Renal cortex interstitium (tissue), 11 donors: ENCODE measurements around the gene KATNAL2. TPM values are rescaled to one million over a fixed set of nuclear protein-coding genes. Genes with fewer than 3 reads are reported as not detected.
"Not testable (repeated sequence)": the region's sequence is repeated elsewhere in the genome, so short reads cannot be mapped to it uniquely, and the experiment has no call there.

Source experiments
- DNase-seq, 11 donors: peaks; one replicate each; pipeline ENCODE4 v3.0.0-alpha.2; 2013; ENCODE audit warnings: low read depth in 9 of 11, low spot score in 4 of 11; ENCODE audit errors: extremely low read depth in 1 of 11
- polyA plus RNA-seq, 3 donors: library from polyadenylated mRNA; unstranded; fragments of 120-200 nt; gene quantifications; one replicate each; pipeline ENCODE4 v1.2.1, GENCODE V29; 2013; ENCODE audit not compliant: insufficient read length in 3 of 3

Gene KATNAL2
- polyA plus RNA-seq, 3 donors = 9.4 to 10.7 (median 10.5) TPM

GRCh38 chr18:47023769-47024465 is 106.5 kb downstream of the KATNAL2 start:
- not testable (repeated sequence) for DNase-seq

DNA sequence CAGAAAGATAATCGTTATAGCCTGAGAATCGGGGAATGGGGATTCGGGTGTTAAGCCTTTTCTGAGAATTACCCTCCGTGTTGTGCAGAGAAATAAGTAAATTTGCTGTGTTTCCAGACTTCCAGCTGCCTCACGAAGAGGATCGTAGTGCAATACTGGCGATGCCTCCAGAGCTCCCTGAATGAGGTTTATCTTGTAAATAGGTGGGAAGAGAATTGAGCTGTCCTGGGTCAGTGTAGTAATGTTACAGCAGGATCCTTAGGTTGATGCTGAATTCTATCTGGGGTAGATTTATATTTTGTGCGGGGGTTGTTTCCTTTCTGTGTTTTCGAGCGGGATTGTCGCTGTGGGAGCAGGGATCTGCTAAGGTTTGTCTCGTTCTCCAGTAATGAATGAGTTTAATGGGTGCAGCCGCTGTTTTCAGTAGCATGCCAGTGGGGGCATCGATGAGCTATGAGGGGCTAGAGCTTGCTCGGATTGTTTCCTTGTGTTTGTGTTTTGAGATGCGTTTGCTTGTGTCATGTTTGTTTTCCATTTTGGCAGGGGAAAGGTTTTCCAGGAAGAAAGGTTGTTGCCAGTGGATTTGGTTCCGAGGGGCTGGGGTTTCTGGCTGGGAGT is 108.3 kb downstream of the KATNAL2 start:
- not testable (repeated sequence) for DNase-seq

DNA sequence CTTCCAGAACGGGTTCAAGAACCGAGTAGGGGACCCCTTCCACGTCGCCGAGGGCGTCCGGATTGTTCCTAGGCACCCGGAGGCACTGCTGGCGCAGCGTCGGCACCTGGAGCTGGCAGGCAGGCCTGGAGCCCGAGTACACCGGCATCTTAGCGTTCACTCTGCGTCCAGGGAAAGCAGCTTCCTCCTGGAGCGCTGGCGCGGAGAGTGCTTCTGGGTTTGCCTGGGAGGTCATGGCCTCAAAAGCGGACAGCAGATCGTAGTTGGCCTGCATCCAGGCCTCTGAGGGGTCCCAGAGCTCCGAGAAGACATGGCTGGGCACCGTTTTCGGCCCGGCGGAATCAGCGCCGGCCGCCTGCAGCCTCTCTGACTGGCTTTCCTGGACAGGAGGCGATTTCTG is 111.3 kb downstream of the KATNAL2 start:
- not testable (repeated sequence) for DNase-seq

DNA sequence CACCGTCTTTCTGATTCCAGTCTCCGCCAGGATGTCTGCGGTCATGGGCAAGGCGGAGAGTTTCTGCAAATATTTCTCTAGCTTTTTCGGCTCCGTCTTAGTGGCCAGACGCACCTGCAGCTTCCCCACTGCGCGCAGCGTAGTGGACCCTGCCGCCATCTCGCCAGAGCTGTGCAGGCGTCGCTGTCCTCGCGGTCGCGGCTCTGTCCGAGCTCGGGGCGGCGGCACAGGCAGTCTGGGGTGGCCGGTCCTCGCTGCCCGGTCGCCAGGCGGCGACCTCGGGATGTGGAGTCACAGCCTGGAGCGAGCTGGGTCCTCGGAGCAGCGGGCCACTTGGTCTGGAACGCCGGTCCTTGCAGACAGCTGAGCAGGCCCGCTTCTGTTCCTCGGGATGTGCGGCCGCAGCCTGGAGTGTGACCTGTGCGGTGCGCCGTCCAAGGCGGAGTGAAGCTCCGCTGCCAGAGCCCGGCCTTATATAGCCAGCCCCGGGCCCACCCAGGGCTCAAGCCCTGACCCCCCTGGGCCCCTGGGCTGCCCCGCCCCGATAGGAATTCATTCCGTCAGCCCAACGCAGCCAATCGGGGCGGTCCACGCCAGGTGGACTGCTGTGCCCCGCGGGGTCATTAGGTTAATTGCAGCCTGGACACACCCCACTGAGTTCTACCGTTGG is 112.4 kb downstream of the KATNAL2 start:
- DNase-seq = not testable (repeated sequence)

DNA sequence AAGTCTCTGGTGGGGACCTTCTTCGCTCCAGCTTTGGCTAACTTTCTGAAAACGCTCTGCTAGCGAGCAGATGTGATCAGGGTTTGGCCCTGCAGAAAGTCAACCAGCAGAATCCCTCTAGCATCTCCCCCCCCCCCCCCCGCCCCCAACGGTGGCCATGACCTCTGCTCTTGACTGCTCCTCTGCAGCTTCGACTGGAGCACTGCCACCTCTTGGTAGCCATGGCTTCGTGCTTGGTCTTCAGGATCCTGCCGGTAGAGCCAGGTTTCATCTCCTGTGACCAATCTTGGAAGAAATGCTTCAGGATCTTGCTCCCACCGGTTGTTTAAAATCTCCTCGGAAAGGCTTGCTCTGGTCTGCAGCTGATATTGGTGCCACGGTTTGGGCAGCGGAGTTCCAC is 113.5 kb downstream of the KATNAL2 start:
- DNase-seq = not testable (repeated sequence)

GRCh38 chr18:47032945-47033344 is 115.5 kb downstream of the KATNAL2 start:
- DNase-seq = no peak

- not testable (repeated sequence) for DNase-seq
These were observed 117.2 kb downstream of the KATNAL2 start for GRCh38 chr18:47034591-47034990.

DNA sequence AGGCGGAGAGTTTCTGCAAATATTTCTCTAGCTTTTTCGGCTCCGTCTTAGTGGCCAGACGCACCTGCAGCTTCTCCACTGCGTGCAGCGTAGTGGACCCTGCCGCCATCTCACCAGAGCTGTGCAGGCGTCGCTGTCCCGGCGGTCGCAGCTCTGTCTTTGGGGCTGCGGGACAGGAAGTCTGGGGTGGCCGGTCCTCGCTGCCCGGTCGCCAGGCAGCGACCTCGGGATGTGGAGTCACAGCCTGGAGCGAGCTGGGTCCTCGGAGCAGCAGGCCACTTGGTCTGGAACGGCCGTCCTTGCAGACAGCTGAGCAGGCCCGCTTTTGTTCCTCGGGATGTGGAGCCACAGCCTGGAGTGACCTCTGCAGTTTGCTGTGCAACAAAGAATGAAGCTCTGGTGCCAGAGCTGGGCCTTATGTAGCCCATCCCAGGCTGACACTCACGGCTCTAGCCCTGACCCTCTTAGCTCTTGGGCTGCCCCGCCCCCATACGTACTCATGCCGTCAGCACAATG is 117.8 kb downstream of the KATNAL2 start, which contains the start of gene ELOA2:
TSS of gene ELOA2 (minus strand) at position 466 of the 516 bp plus-strand sequence. CDS start at position 109, 357 bp downstream.
- no peak for DNase-seq

- peak in 1 of 11 donors; percentile 11 for DNase-seq
These were observed 119.0 kb downstream of the KATNAL2 start for GRCh38 chr18:47036298-47036874.

GRCh38 chr18:47036927-47037578 is 119.7 kb downstream of the KATNAL2 start:
- no peak for DNase-seq

GRCh38 chr18:47040982-47041381 is 123.6 kb downstream of the KATNAL2 start:
- DNase-seq = no peak

DNA sequence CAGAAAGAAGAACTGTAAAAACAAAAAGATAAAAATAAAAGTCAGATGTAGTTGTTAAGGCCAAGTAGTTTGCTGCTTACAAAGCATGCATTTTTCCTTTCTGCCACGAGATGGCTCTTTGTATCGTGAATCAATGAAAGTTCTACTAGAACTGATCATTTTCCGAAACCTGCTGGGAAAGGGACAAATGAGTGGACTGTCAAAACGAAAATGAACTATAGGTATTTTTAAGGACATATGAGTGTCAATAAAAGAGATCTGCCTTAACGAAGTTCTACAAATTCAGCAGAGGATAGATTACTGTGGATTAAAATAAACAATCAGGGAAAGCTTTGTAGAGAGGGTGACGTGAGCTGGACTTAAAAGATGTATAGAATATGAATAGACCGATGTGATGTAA is 133.1 kb downstream of the KATNAL2 start:
- peak in 5 of 11 donors; percentile 12 to 25 (median 21) for DNase-seq

DNA sequence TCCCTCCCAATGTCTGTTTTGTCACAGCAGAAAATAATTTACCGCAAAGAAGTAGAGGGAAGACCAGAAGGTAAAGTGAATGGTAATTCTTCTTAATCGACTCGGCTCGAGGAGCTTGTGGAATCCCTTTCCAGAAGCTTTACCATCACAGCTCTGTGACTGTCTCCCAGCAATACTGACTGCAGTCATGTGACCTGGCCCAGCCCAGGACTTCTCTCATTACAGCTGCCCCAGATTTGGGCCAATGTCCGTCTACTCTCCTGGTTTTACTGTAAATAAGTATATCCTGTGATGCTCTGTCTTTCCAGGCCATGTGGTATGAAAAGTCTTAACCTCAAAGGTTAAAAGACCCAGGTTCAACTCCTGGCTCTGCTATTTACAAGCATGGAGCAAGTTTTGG is 137.0 kb downstream of the KATNAL2 start:
- DNase-seq = no peak

DNA sequence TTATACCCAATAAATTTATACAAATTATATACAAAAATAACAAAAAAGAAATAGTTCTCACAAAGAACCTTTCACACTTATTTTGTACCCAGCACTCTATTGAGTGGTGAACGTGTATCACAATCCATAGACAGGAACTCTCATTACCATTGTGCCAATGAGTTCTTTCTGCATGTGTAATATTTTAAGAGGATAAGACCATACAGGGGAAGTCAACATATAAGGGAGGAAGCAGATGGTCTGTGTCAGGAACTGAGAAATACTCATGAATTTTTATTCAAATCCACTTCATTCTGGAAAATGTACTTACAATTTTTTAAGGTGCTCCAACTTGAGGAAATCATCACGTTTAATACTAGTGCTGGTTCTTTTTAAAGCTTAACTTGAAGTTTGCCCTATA is 145.1 kb downstream of the KATNAL2 start:
- DNase-seq = no peak

DNA sequence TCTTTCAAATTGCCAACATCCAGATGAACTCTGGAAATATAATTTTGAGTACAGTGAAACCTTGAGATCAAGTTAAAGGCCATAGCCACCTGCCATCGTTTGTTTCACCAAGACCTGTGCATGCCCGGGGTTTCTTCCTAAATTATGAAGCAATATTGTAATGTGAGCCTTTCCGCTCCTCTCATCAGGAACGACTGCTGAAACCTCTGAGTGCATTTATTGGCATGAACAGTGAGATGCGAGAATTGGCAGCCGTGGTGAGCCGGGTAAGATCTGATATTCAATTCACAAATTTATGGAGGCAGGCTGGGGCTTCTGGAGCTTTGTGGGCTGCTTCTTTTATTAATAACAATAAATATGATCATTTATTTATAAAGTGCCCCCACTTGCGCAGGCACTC is 145.7 kb downstream of the KATNAL2 start:
- DNase-seq = no peak

DNA sequence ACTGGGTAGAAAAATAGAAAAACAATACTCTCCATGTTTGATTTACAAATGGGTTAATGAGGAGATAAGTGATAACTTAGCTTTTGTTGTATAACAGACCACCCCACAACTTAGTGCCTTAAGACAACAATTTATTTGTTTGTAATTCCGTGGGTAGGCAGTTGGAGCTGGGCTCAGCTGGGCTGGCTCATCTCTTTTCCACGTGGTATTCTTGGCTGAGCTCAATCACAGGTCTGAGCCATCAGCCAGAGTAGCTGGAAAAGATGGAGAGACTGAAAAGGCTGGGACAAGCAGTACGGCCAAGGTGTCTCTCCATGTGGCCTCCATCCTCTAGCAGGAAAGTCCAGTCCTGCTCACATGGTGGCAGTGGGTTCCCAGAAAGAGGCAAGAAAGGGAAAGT is 150.2 kb downstream of the KATNAL2 start:
- no peak for DNase-seq

DNA sequence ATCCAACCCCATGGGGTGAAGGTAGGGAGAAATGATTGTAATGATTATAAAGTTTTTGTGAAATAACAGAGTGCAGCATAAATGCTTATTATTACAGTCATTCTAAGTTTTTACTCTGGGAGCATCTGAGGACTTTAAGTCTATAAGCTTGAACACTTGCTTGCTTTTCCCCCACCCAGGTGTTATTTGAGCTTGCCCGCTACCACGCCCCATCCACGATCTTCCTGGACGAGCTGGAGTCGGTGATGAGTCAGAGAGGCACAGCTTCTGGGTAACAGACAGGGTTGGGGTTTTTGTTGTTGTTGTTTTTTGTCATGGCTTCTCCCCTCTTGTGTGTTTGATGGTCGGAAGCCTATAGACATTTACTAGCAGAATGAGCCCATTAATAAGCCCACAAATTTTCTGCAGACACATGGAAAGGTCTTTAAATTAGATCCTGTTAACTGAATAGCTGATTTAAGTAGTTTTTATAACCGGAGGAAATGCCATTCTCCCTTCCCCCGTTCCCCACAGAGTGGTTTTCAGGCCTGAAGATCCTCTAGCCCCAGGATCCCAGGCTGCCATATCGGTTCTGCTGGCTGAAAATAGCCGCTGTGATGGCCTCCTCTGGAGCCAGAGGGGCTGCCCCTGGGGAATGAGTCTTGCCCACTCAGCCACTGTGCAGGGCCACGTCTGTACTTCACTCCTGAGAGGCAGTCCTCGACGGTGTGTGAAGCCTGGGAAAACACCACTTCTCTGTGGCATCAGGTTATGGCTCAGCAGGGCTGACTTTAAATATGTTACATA is 157.9 kb downstream of the KATNAL2 start:
- no peak for DNase-seq

DNA sequence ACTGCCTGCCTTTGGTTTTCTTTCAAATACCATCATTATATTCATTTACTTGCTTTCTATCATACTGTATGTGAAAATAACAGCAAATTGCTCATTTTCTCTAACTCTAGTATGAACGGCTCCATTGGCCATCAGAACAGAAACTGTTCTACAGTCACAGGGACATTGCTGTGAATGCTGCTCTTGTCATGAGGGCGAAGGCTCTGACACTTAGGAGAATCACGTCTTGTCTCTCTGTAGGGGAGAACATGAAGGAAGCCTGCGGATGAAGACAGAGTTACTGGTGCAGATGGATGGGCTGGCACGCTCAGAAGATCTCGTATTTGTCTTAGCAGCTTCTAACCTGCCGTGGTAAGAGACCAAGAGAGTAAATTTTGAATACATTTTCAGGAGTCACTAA is 159.7 kb downstream of the KATNAL2 start:
- no peak for DNase-seq
